Measurements from ENCODE around the gene TESK2. TPM values are rescaled to one million over a fixed set of nuclear protein-coding genes. Genes with fewer than 3 reads are reported as not detected.

Gene TESK2
- total RNA-seq, 1 donor: 7.8 TPM

DNA sequence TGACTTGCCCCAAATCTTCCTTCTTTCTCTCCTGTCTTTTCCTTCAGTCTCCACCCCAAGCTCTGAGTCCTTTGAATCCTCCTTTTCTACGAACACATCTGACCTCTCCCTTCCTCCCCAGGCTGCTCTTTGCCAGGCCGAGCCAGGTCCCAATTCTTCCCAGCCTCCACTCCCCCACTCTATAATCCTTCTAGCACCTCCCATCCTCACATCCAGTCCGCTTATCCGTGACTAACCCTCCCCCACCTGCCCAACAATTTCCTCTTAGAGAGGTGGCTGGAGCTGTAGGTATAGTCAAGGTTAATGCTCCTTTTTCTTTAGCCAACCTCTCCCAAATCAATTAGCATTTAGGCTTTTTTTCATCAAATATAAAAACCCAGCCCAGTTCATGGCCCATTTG is 173.8 kb downstream of the TESK2 start:
- DNase-seq (ENCODE audit: low read depth in 2 of 3, low spot score in 2 of 3): no peak

DNA sequence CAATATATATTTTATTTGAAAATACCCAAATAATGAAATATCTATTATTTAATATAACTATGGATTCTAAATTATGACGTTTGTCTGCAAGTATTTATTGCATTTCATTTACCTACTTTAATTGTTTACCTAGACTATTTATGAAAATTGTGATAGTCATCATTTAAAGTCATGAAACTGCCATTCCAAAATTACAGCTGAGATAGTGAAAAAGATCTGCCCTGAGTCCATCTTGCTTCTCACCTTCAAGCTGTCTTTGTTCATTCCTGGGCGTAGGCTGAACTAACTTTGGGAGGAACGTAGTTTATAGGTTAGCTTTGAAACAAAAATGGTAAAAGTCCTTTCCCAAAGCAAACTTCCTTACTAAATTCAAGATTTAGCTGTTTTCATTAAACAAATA is 176.7 kb downstream of the TESK2 start:
- DNase-seq (ENCODE audit: low read depth in 2 of 3, low spot score in 2 of 3): no peak

GRCh38 chr1:45306905-45307304 is 184.1 kb downstream of the TESK2 start:
- DNase-seq (ENCODE audit: low read depth in 2 of 3, low spot score in 2 of 3): no peak

- DNase-seq (ENCODE audit: low read depth in 2 of 3, low spot score in 2 of 3): no peak
Measured at GRCh38 chr1:45306319-45306718, 184.6 kb downstream of the TESK2 start.

- DNase-seq (ENCODE audit: low read depth in 2 of 3, low spot score in 2 of 3): no peak
Measured at GRCh38 chr1:45305231-45305630, 185.7 kb downstream of the TESK2 start.

GRCh38 chr1:45304311-45305081 is 186.5 kb downstream of the TESK2 start:
- DNase-seq (ENCODE audit: low read depth in 2 of 3, low spot score in 2 of 3): peak in 1 of 3 donors; percentile 9

DNA sequence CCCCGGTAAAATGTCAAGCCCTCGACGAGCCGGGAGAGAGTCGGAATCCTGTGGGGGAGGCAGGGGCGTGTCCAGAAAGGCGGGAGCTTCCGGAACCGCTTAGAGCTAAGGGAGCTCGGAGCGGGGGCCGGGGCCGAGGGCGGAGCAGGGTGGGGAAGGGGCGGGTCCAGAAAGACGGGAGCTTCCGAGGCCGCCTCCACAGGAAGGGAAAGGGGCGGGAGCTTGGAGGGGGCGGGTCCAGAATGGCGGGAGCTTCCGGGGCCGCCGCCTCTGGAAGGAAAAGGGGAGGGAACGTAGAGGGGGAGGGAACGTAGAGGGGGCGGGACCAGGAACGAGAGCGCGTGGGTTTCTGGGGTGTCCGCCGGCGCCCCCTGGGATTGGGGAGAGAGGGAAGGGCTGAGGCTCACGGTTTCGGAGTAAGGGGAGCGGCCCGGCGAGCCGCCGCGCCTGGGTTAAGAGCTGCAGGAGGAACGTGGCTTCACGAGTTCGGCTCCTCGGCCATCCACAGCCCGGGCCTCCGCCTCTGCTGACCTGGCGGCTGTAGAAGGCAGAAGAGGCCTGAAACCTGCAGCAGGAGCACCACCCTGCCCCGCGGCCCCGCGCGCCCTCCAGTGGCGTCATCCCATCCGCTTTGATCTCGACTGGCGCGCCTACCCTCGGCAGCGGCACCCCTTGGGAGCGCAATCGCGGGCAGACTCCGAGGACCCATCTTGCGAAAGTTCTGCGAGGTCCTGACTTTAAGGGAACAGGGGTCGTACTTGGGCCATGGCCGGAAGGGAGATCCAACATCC is 187.2 kb downstream of the TESK2 start:
- peak; percentile 92 to 98 (median 97) for DNase-seq (ENCODE audit: low read depth in 2 of 3, low spot score in 2 of 3)

DNA sequence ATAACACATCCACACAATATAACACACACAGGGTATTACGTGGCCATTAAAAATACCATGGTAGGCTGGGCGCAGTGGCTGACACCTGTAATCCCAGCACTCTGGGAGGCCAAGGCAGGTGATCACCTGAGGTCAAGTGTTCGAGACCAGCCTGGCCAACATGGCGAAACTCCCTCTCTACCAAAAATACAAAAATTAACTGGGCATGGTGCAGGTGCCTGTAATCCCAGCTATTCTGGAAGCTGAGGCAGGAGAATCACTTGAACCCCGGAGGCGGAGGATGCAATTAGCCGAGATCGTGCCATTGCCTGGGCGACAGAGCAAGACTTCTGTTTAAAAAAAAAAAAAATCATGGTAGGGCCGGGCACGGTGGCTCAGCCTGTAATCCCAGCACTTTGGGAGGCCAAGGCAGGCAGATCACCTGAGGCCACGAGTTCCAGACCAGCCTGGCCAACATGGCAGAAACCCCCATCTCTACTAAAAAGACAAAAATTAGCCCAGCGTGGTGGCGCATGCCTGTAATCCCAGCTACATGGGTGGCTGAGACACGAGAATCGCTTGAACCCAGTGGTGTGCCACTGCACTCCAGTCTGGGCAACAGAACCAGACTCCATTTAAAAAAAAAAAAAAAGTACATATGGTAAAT is 188.3 kb downstream of the TESK2 start:
- DNase-seq (ENCODE audit: low read depth in 2 of 3, low spot score in 2 of 3): no peak

GRCh38 chr1:45300669-45300997 is 190.3 kb downstream of the TESK2 start:
- DNase-seq (ENCODE audit: low read depth in 2 of 3, low spot score in 2 of 3): no peak

- peak; percentile 29 to 88 (median 62) for DNase-seq (ENCODE audit: low read depth in 2 of 3, low spot score in 2 of 3)
Measured at GRCh38 chr1:45299981-45300668, 190.8 kb downstream of the TESK2 start.

DNA sequence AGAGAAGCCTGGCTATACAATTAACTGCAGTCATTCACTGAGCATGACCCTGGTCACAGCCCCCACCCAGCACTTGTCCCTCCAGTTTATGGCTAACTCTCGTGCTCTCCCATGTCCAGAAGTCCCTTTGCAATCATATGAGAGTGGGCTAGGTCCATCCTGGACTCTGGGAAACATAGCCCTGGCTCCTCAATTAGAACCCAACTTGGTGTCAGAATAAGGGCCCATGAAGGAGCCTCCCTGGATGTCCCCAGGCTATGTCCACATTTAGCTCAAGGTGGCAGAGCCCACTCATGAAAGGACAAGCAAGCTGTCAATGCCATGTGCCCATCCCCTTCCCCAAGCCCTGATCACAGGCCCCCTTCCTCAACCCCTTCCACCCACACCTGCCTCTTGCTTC is 191.7 kb downstream of the TESK2 start:
- DNase-seq (ENCODE audit: low read depth in 2 of 3, low spot score in 2 of 3): no peak

DNA sequence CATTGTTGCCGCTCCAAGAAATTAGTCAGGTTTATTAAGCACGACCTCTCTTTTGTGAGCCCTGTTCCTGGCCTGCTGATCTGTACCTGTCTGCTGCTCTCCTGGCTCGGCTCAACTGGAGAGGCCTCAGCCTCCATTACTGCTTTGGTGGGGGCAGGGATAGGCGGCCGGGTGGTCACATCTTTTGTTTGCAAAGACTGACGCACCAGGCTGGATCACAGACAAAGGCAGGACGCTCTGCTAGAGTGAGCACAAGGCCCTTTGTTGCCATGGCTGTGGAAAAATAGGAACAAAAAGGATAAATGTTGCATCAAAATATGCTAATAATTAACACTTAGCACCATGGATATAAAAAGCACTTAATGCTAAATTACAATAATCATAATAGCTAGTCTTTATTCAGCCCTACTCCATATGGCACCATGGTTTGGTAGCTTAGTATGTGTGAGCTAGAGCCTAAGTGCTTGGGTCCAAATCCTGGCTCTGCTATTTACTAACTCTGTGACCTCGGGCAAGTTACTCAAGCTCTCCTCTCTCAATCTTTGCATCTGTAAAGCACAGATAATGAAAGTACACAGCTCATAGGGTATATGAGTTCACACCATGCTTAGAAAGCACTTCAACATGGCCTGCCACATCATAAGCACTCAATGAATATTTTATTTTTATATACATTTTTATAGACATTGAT is 193.2 kb downstream of the TESK2 start:
- DNase-seq (ENCODE audit: low read depth in 2 of 3, low spot score in 2 of 3): no peak

Other genes starting within 250 kb of the TESK2 start
- gene HPDL, start 164.3 kb downstream of the TESK2 start, total RNA-seq: 22.9 TPM
- 35.8 TPM for gene TOE1, start 151.0 kb downstream of the TESK2 start, total RNA-seq
- gene MUTYH, start 150.7 kb downstream of the TESK2 start, total RNA-seq: 66.0 TPM
- 1.1 TPM for gene CCDC163, start 8.9 kb upstream of the TESK2 start, total RNA-seq
- 7.0 TPM for gene MMACHC, start 9.1 kb upstream of the TESK2 start, total RNA-seq
- gene PRDX1, start 30.7 kb upstream of the TESK2 start, total RNA-seq: 120 TPM
- 175 TPM for gene AKR1A1, start 59.7 kb upstream of the TESK2 start, total RNA-seq
- gene NASP, start 92.9 kb upstream of the TESK2 start, total RNA-seq: 94.0 TPM
- gene CCDC17, start 132.9 kb upstream of the TESK2 start, total RNA-seq: 4.3 TPM
- 79.7 TPM for gene GPBP1L1, start 195.4 kb upstream of the TESK2 start, total RNA-seq
- 34.2 TPM for gene TMEM69, start 197.0 kb upstream of the TESK2 start, total RNA-seq

All from hematopoietic multipotent progenitor cell (in vitro differentiated cells).